Measurements from ENCODE around the gene GSTA4.
"Not testable (repeated sequence)": the region's sequence is repeated elsewhere in the genome, so short reads cannot be mapped to it uniquely, and the experiment has no call there.

The GSTA4 gene

DNA sequence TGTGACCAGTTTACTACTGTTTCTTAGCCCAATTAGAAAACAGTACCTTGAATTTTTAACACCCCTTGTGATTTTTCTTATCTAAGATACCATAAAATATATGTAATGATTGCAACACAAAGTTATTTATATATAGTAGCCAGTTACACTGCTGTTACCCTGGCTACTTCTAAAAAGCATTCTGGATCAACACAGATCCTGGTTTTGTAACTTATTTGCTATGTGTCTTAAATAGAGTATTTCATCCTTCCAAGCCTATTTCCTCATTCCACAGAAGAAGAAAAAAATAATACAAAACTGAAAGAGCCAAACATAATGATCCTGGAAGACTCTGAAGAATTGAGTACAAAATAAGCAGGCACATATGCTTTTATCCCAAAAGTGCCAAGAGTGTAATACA is 19.0 kb upstream of the GSTA4 start:
- DNase-seq (ENCODE audit: low read depth) = no peak

DNA sequence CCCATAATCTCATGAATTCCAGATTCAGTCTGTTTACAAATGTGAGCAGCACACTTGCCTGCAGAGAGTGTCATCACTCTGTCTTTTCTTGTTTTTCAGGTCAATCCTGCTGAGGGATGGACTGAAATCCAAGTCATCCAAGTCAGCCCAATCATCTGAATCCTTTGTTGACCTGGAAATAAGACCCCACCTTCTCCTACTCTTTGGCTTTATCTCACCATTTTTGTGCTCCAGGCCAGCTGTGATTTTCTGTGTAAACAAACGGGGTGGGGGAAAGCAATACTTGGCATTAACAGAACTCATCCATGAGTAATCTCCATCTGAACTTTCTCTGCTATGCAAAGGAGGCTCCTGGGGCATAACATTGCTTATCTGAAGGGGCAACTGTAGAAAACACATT is 16.9 kb upstream of the GSTA4 start:
- no peak for DNase-seq (ENCODE audit: low read depth)

DNA sequence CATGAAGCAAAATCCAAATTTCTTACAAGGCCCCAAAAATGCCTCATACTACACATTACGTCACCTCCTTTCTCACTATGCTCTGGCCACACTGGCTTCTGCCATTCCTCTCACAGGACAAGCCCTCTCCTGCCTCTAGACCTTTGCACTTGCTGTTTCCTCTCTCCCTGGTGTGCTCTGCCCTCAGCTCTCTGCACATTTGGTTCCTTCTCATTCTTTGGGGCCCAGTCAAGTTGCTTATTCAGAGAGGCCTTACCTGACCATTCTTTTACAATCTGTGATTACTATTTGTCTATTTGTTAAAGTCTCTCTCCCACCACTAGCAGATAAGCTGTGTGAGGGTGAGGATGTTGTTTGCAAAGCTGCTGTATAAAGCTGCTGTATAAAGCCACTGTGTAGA is 15.4 kb upstream of the GSTA4 start:
- no peak for DNase-seq (ENCODE audit: low read depth)

DNA sequence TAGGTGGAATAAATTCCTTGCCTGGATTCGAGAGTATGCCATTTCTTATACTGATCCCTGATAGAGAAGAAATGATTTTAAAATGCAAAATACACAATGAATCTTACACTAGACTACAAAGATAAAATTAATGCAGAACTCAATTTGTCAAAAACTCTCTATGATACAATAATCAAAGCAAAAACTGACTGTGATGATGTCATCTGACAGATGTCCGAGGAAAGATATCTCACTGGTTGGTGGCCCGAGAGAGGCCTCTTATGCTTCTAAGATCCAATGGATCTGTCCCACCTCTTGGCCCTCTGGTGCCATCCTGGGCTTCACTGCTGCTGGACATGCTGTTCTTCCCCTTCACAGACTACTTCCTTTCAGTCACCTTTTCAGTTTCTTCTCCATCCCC is 14.4 kb upstream of the GSTA4 start:
- DNase-seq (ENCODE audit: low read depth) = no peak

DNA sequence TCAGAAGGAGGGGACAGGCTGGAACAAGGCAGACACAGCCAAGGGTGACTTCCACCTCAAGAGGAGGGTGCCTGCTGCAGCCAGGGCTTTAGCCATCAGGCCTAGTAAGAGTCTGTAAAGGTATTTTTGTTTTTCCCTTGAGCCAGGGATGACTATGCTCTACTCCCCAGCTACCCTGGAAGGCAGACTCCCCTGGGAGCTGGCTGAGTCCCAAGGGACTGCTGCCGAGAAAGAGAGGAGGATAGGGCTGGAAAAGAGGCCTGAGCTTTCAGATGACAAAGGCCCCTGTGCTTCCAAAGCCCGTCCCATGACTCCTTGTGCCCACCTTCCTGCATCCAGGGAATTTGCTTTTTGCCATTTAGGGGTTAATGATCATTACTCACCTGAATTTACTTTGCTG is 14.0 kb upstream of the GSTA4 start:
- no peak for DNase-seq (ENCODE audit: low read depth)

DNA sequence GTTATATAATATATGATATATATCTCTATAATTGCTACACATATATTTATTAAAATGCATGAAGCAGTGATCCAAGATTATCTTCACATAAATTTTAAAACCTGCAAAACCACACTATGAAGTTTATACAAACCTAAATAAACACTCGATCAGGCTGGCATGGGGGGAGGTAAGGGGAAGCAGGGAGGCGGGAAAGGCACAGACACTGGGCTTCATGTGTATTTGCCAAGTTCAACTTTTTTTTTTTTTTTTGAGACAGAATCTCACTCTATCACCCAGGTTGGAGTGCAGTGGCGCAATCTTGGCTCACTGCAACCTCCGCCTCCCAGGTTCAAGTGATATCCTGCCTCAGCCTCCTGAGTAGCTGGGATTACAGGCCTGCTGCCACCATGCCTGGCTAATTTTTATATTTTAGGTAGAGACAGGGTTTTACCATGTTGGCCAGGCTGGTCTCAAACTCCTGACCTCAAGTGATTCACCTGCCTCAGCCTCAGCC is 13.2 kb upstream of the GSTA4 start:
- DNase-seq (ENCODE audit: low read depth) = not testable (repeated sequence)

DNA sequence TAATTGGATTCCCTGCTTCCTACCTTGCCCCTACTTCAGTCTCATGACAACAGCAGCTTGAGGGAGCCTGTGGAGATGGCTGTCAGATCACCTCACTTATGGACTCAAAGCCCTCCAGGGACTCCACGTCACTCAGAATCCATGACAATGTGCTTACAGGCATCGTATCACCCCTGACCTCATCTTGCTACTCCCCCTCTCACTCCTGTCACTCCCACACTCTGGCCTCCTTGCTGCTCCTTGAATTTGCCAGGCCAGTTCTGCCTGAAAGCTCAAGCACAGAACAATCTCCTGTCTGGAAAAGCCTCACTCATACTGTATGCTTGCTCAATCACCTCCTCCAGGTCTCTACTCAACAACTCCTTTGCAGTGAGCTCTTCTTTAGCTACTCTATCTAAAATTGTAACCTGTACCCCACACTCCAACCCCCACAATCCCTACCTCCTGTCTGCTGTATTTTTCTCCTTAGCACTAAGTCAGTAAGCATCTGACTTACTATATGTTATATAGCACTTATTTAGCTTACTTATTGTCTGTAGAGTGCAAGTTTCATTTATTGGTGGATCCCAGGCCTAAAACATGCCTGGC is 10.7 kb upstream of the GSTA4 start:
- no peak for DNase-seq (ENCODE audit: low read depth)

DNA sequence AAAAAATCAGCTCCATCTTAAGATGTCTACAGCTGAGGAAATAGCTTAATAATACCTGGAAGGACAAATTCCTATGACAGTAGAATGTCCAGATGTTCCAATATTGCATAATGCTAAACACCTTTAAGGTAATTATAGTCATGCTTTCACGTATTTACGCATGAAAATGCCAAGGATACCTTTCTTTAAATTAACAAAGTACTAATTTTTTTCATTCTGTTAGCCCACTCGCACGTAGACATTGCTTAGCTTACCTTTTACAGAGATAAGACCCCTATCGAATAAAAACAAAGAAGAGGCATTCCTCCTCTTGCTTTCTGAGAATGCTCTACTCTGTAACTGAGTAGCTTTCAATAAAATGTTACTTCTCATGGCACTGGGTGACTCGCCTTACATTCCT is 4.4 kb upstream of the GSTA4 start:
- no peak for DNase-seq (ENCODE audit: low read depth)

DNA sequence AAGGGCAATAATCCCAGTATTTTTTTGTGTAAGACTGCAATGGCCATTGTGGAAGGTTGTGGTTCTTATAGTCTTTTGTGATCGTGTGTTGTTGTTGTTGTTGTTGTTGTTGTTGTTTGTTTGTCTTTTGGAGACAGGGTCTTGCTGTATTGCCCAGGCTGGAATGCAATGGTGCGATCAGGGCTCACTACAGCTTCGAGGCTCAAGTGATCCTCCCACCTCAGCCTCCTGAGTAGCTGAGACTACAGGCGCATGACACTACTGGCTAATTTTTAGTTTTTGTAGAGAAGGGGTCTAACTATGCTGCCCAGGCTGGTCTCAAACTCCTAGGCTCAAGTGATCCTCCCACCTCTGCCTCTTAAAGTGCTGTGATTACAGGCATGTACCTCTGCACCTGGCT is 3.5 kb upstream of the GSTA4 start:
- DNase-seq (ENCODE audit: low read depth) = no peak

DNA sequence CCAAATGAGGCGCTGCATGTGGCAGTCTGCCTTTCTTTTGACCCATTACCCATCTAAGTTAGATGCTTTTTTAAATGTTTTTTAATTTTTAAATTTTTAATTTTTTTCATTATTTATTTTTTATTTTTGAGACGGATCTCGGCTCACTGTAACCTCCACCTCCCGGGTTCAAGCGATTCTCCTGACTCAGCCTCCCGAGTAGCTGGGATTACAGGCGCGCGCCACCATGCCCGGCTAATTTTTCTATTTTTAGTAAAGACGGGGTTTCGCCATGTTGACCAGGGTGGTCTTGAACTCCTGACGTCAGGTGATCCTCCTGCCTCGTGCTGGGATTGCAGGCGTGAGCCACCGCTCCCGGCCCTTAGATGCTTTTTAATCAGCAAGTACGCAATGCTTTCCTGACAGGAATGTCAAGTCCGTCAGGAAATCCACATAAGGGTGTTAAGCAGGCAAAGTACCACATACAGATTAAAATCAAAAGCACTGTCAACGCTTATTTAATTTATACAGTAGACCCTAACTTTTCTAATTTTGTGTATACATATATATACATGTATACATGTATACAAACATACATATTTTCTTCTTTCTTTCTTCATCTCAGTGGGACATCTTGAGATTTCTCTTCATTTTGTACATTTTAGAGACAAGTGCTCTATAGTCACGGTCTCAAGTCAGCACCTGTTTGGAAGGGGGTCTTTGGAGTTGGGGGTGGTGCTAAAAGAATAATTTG is 995 bp upstream of the GSTA4 start:
- DNase-seq (ENCODE audit: low read depth) = peak; percentile 24

DNA sequence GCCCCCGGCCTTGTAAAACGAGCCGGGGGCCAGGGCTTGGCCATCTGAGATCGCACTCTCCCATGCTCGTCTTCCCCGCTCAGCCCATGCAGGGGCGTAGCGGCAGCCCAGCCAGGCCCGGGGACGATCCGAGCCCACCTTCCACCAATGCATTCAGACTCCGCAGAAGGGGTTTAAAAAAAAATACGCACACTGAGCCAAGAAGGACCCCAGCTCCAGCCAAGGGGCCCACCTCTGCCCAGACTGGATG is 320 bp downstream of the GSTA4 start:
- no peak for DNase-seq (ENCODE audit: low read depth)

DNA sequence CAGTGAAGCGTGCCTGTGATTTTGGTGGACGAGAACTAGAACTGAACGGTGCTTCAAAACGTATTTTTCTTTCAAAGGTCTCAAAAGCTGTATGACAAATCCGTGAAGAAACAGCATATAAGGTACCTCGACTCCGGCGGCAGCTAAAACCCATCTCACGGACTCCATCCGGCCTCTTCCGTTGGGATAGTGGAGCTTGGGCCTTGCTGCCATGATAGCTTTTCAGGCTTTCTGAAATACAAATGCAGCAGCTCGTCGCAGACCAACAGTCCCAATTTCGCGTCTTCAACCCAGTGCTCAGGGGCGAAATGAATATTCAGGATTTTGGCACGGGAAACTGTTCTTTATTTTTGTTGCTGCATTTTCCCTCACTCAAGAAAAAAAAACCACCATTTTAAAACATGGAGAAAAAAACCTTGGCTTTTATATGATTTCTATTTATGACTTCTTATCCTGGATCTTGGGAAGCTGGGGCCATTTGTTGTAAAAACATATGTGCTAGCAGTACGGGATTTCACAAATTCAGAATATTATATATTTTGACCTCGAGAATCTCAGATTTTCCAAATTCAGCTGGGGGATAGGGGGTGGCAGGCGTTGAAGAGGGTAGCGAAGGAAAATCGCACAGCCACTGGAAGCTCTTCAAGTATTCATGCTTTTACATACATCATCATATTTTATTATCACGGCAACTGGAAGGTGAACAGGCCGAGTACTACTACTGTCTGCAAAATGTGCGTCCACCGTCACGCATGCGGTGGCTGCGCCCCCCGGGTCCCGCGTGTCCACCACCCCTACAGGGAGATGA is 849 bp downstream of the GSTA4 start:
- DNase-seq (ENCODE audit: low read depth) = no peak

DNA sequence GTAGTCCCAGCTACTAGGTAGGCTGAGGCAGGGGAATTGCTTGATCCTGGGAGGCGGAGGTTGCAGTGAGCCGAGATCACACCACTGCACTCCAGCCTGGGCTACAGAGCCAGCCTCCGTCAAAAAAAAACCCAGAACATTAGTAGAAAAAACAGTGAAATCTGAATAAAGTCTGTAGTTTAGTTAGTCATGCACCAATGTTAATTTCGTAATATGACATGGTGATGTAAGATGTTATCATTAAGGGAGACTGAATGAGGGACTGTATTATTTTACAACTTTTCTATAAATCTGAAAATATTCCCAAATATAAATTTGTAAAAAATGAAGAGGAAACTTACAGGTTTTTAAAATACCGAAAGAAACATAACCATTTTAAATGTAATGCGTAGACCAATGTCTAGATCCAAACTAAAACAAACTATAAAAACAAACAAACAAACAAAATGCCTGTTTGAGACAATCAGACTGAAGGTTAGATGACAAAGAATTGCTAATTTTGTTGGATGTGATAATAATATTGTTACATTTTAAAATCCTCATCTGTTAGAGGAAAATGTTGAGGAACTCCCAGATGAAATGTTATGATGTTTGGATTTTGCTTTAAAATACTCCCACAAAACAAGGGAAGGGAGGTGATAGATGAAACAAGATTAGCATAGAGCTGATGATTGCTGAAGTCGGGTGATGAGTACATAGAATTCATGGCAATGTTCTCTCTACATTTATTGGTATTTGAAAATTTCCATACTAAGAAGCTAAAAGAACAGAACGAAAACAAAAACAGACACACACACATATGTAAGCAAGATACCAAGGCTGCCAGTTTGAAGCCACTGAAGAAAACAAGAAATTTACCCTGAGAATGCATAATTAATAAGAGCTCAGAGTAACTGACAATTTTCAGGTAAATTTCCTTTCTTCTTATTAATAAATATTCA is 1.8 kb downstream of the GSTA4 start:
- no peak for DNase-seq (ENCODE audit: low read depth)

DNA sequence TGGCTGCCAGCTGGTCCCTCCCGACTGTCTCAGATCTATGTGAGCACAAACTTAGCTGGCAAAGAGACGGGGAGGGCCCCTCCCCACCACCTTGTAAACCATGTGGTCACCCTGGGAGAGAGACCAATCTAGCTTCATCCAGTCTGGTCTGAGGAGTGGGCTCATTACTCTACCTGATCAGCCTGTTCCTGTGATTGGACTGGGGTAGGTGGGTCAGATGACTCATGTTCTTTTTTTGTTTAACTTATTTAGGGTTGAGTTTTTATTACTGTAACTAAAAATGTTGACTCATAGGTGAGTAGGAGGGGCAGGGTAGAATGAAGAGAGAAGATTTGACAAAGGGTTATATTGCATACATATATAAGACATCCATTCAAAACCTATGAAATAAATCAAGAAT is 4.7 kb downstream of the GSTA4 start:
- no peak for DNase-seq (ENCODE audit: low read depth)

DNA sequence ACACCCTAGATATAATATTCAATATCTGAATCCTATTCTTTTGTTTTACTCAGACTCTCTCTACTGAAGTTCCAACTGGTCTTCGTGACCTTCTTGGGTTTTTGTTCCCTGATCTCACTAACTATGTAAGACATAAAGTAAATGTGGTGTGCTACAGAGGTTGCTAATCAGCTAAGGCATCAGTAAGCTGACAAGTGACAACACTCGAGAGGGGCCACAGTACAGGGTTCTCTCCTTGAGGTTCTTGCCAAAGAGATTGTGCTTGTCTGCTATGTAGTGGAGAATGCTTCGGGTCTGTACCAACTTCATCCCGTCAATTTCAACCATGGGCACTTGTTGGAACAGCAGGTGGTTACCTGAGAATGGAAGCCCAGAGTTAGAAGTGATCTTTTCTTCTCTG is 9.9 kb downstream of the GSTA4 start:
- no peak for DNase-seq (ENCODE audit: low read depth)

DNA sequence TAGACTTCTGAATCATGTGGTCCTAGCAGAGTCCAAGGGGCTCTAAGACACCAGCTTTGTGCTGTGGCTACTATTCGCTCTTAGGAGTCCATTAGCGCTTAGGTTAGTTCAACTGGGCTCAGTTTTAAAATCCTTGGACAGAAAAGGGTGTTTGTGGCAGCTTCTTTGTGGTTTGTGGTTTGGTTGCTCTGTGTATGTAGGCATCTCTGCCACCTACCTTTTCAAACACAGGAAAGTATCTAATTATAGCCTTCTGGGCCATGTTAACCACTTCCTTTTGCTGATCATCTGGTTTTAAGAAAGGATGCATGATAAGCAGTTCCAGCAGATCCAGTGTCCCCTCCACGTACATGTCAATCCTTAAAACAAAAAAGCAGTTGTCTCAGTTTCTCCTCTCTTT is 10.8 kb downstream of the GSTA4 start:
- DNase-seq (ENCODE audit: low read depth) = no peak

DNA sequence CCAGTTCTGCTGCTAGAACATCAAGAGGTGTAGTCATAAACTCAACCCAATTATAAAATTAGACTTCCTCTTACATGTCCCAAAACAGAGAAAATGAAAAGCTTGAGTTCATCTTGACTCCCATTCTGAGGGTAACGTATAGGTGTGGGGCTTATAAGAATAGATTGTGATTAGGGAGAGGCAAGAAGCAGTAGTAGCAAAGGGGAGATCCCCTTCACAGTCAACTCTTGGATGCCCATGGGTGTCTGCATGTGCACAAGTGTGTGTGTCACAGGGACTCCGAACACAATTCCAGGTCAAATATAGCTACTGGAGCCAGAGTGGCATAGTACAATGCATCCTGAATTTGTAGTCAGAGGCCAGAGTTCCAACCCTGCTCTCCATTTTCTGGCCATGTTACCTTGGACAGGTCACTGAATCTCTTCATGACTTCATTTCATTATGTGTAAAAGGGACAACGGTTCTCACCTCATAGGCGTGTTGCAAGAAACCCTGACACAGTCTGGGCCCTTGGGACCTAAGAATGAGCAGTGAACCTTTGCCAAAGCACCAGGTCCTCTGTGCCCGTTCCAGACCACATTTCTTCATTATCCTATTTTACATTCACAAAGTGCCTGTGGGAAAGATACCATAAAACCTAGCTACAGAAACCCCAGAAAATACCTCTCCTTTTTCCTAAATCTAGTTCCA is 11.8 kb downstream of the GSTA4 start:
- no peak for DNase-seq (ENCODE audit: low read depth)

DNA sequence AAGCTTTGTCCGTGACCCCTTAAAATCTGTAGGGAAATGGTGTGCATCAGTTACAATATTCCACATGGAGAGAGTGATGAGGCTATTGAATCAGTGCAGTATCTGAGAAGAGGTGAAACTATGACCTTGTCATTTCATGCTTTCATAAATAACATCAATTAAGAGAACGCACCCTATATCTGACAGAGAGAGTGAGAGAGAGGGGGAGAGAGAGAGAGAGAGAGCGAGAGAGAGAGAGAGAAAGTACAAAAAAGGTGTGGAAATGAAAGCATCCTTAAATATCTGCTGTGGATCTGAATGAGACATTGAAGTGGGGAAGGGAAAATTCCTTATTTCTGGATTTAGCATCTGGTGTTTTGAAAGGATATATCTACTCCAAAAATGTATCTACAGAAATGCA is 12.4 kb downstream of the GSTA4 start:
- DNase-seq (ENCODE audit: low read depth) = no peak

DNA sequence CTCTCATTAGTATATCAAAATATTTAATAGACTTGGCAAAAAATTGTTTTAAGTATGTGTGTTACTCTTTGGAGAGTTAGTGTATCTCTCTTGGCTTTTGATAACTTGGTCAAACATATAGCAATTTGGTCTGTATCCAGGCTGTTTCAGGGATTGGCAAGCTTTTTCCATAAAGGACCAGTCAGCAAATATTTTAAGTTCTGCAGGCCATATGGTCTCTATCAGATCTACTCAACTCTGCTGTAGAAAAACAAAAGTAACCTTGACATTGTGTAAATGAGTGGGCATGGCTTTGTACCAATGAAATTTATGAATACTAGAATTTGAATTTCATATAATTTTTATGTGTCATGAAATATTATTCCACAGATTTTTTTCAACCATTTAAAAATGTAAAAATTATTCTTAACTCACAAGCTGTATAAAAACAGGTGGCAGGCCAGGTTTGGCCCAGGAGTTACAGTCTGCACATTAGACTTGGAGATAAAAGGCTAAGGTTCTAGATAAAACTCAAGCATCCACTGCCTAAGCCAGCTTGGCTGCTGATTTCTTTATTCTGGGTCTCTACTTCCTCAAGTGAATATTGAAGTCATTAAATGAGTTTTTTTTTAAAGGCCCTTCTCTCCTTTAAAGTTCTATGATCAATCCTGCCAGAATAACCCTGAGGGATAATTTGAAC is 13.7 kb downstream of the GSTA4 start:
- DNase-seq (ENCODE audit: low read depth) = no peak

DNA sequence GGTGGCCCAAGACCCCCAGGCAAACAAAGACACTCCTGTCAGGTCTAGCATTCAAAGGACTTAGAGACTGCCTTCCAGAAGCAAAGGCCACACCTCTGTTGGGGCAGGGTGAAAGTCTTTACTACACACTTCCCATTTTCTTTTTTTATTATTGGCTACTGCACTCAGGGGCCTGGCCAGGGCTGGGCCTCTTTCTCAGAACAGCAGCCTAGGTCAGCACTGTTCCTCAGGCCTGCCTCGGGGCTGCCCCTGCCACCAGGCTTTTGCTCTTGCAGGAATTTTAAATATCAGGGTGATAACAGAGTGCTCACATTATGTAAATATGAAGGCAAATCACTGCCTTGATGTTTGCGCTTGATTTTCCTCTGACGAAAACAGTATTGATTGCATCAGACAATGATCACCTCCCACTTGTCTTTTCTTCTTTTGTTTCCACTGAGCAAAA is 18.5 kb downstream of the GSTA4 start:
- no peak for DNase-seq (ENCODE audit: low read depth)

DNA sequence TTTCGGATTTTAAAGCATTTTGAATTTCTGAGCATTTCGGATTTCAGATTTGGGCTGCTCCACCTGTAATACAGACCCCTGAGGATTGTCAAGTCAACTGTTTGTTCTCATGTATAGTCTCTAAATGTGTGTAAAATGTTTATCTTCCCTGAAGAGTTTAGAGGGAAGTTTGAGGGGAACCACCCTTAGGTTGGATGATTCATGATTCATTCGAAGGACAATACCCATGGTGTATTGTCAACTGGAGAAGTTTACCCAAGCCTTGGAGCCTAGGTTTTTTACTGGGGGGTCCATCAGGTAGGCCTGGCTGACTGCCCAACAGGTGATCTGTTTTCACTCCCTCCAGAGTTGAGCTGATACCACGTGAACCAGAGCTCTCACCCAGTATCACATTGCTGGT is 18.9 kb downstream of the GSTA4 start:
- DNase-seq (ENCODE audit: low read depth) = no peak
